Activated T-helper 9 cell treated with anti-CD3 and anti-CD28 coated beads, Interleukin-2, amount 50 U/mL, for 16 hours (primary cell): ENCODE measurements around the gene TTC23.

Source experiments
- DNase-seq: peaks from one replicate; pipeline ENCODE4 v3.0.0-alpha.2; 2020; ENCODE audit warnings: low read depth

The TTC23 gene

DNA sequence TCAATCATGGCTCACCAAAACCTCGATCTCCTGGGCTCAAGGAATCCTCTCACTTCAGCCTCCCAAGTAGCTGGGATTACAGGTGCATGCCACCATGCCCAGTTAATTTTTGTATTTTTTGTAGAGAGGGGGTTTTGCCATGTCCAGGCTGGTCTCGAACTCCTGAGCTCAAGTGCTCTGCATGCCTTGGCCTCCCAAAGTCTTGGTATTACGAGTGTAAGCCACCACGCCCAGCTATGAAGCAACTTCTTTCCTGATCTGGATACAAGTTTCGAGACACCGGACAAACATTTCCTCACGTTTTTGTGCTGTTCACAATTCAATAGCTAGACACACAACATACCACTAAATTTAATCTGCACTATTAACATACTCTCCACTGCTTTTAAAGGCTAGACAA lies 147.9 kb downstream of the TTC23 start:
- no peak for DNase-seq

- no peak for DNase-seq
Observed at GRCh38 chr15:99100245-99101173, 148.9 kb downstream of the TTC23 start.

- DNase-seq: no peak
Observed at GRCh38 chr15:99099661-99100060, 149.7 kb downstream of the TTC23 start.

GRCh38 chr15:99098991-99099390 lies 150.4 kb downstream of the TTC23 start:
- DNase-seq: no peak

GRCh38 chr15:99098426-99098825 lies 151.0 kb downstream of the TTC23 start:
- DNase-seq: no peak

GRCh38 chr15:99097441-99098410 lies 151.7 kb downstream of the TTC23 start:
- no peak for DNase-seq

DNA sequence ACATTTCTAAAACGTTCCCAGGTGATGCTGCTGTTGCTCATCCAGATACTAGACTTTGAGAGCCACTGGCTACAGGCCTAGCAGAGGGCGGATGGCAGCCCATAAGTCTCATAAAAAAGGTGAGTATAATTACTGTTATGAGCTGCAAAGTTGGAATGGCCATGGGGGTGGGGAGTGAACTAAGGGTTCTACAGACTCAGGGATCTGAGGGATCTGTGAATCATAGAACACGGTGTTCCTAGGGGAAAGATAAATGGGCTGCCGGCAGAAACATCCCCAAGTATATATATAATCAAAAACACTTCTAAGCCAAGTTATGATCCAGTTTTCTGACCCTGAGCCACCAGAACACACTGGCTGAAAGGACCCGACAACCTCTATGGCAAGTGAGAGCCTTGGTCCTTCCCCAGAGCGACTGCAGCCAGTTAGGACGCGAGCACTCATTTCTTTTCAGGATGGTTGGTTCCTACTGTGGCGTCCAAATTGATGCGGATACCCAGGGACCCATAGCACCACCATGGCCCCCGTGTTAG lies 152.4 kb downstream of the TTC23 start:
- no peak for DNase-seq

GRCh38 chr15:99096173-99096893 lies 153.0 kb downstream of the TTC23 start:
- DNase-seq: no peak

DNA sequence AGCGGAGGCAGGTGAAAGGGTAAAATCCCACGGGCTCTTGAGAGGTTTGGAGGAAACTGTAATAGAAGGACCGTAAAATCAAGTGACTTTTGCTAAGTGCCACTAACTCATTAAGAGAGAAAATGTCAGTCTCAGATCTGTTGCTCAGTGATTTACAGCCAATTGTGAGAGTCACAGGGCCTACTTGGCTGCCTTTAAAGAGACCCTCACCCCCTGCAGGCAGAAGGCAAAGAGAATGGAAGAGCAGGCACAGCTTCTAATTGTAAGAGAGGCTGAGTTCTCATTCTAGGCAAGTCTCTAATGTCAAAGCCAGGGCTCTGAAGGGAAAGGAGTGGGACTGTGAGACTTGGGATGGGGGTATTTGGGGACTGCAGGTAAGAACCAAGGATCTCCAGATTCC lies 153.8 kb downstream of the TTC23 start:
- DNase-seq: no peak

GRCh38 chr15:99092554-99093172 lies 156.7 kb downstream of the TTC23 start:
- no peak for DNase-seq

DNA sequence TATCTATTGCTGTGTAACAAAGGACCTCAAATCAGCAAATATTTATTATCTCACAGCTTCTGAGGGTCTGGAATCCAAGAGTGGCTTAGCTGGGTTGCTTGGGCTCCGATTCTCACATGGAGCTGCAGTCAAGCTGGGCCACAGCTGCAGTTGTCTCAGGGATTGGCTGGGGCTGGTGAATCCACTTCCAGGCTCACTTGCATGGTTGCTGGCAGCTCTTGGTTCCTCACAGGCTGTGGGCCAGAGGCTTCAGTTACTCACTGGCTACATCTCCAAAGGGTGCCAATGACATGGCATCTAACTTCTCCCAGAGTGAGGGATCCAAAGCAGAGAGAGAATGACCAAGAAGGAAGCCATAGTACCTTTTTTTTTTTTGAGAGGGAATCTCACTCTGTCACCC lies 158.4 kb downstream of the TTC23 start:
- no peak for DNase-seq

- no peak for DNase-seq
Observed at GRCh38 chr15:99090011-99090699, 159.2 kb downstream of the TTC23 start.

GRCh38 chr15:99087405-99087943 lies 161.9 kb downstream of the TTC23 start:
- DNase-seq: no peak

DNA sequence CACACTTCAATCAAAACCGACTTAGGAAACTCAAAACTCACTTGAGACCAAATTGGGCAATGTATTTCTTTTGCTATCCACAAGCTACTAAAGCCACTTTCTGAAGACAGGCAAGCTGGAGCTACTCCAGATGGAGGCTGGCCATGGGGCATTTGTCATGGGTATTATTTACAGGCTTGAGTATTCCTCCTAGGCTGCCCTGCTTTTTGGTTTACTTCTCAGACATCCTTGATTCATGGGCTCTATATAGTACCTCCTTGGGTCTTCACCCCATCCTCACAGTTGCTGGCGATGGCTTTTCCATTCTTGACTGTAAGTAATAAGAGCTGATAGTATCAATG lies 163.1 kb downstream of the TTC23 start:
- no peak for DNase-seq
